Psoas muscle (tissue), 8 donors: Measurements from ENCODE around the gene UBL3. TPM values are rescaled to one million over a fixed set of nuclear protein-coding genes. Genes with fewer than 3 reads are reported as not detected.

Experiments
- ATAC-seq, 4 donors: fragments of 200-7000 bp; cut with Tn5 transposase; one replicate each; pipeline ENCODE4 v1.9.1; 2020; ENCODE audit warnings: moderate library complexity in 3 of 4, mild to moderate bottlenecking in 2 of 4
- DNase-seq, 2 donors: peaks; one replicate each; pipeline ENCODE4 v3.0.0-alpha.2; 2020
- H3K27ac ChIP-seq: fragments of 200-600 bp; one replicate; pipeline ENCODE4 v1.8.0; 2022
- H3K27me3 ChIP-seq, 3 donors: fragments of 200-600 bp in 1 of 3; one replicate each; pipeline versions ENCODE4 v1.6.1 to v1.8.0; 2013 to 2022; ENCODE audit warnings: low read length in 2 of 3, mild to moderate bottlenecking in 2 of 3, moderate library complexity in 1 of 3; ENCODE audit not compliant: insufficient read depth in 3 of 3
- H3K36me3 ChIP-seq, 2 donors: fragments of 200-600 bp in 1 of 2; one replicate each; pipeline versions ENCODE4 v1.6.1 to v1.8.0; 2013 to 2022; ENCODE audit warnings: low read depth in 1 of 2, mild to moderate bottlenecking in 1 of 2, moderate library complexity in 1 of 2; ENCODE audit not compliant: insufficient read depth in 1 of 2
- H3K4me1 ChIP-seq: fragments of 200-600 bp; one replicate; pipeline ENCODE4 v1.8.0; 2022
- H3K4me3 ChIP-seq: fragments of 200-600 bp; one replicate; pipeline ENCODE4 v1.8.0; 2022; ENCODE audit warnings: mild to moderate bottlenecking
- H3K9me3 ChIP-seq: fragments of 200-600 bp; one replicate; pipeline ENCODE4 v1.8.0; 2022
- WGBS, 3 donors: extraction: QIAGEN DNeasy Blood & Tissue Kit; methylation state at CpG; one replicate each; pipeline versions ENCODE4 v1.1.6 to v1.1.7; 2013; 5-methylcytosine and 5-hydroxymethylcytosine counted together
- intact Hi-C, 2 donors: fragments of 100-400 bp; cut with DNase I; formaldehyde crosslinking; loops; one replicate each; pipeline versions ENCODE4 v1.11.0 to v1.14.2; 2022
- polyA plus RNA-seq, 3 donors: library from polyadenylated mRNA; stranded (reverse); fragments of 200-250 nt; gene quantifications; one replicate each; pipeline ENCODE4 v1.2.3, GENCODE V29; 2013
- total RNA-seq, 4 donors: library from RNA; stranded (reverse); fragmentation: NEBNext Ultra II Directional in 2 of 4; extraction: Animal tissue kit (Norgen Biotek cat#: 25700) in 2 of 4; gene quantifications; one replicate each; pipeline versions ENCODE4 v1.2.1 to v1.2.4, GENCODE V29; 2021 to 2023
- TF ChIP-seq, protein P1 (sequence below): fragments of 200-600 bp; IDR thresholded peaks from one replicate; pipeline ENCODE4 v1.8.0; 2022; ENCODE audit warnings: antibody characterized with exemption
- donor health status: healthy with polysubstance abuse.
- donor health status: DM: no; HTN: no; CAD: no; lungs with moderate emphysema.
- donor health status: Bipolar disorder and iron deficiency.
- donor health status: healthy.
- donor health status: DM: yes; HTN: yes; CAD: no.
- donor health status: DM: no; HTN: no; CAD: no.
- donor health status: DM: no; HTN: no; CAD: no.
- donor health status: DM: yes; HTN: yes; CAD: no.

The UBL3 gene
- total and polyA plus RNA-seq, 7 donors = 15.7 to 43.8 (median 22.8) TPM

DNA sequence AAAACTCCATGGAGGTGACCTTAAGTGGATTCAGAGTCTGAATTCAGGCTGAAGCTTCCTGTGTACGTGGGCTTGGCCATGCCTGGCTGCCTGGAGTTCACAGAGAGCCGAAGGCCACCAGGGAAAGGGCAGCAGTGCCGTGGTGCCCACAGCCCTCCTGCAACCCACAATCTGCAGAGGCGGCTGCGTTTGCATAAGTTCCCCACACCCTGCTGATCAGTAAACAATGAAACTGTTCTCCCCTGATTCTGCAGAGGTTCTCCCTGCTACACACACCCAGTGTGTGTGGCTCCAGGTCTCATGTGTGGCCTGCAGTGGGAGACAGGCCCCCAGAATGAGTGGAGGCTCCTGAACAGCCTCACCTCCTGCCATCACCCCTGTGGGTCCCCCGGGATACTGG, 128.0 kb downstream of the UBL3 start:
- H3K27me3 ChIP-seq = peaks cover 0 to 4% (median 2%) of the 10 kb centered on the region in 3 donors
- no peaks in the 10 kb centered on the region for H3K36me3 ChIP-seq
- 77 to 88% (median 81%) methylated on average over 6 of the region's 6 CpGs for WGBS, 3 donors
- H3K9me3 ChIP-seq = no peaks in the 10 kb centered on the region
- no peaks in the 10 kb centered on the region for H3K4me1 ChIP-seq
- intact Hi-C loops = no loop called here
- no peak overlapping the region for H3K4me3 ChIP-seq
- no peak overlapping the region for H3K27ac ChIP-seq
- TF ChIP-seq, protein P1, sequence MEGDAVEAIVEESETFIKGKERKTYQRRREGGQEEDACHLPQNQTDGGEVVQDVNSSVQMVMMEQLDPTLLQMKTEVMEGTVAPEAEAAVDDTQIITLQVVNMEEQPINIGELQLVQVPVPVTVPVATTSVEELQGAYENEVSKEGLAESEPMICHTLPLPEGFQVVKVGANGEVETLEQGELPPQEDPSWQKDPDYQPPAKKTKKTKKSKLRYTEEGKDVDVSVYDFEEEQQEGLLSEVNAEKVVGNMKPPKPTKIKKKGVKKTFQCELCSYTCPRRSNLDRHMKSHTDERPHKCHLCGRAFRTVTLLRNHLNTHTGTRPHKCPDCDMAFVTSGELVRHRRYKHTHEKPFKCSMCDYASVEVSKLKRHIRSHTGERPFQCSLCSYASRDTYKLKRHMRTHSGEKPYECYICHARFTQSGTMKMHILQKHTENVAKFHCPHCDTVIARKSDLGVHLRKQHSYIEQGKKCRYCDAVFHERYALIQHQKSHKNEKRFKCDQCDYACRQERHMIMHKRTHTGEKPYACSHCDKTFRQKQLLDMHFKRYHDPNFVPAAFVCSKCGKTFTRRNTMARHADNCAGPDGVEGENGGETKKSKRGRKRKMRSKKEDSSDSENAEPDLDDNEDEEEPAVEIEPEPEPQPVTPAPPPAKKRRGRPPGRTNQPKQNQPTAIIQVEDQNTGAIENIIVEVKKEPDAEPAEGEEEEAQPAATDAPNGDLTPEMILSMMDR = no peak
- ATAC-seq (no peak), DNase-seq (no peak)

- no peak for ATAC-seq
- Histone ChIP-seq H3K4me3 (no peak overlapping the region), H3K9me3 (no peaks in the 10 kb centered on the region), H3K4me1 (no peaks in the 10 kb centered on the region), H3K36me3 (no peaks in the 10 kb centered on the region), H3K27ac (no peak overlapping the region), H3K27me3 (peaks cover 0 to 4% (median 2%) of the 10 kb centered on the region in 3 donors)
- intact Hi-C loops = no loop called here
- WGBS, 3 donors = 84 to 86% (median 86%) methylated on average over 13 of the region's 13 CpGs
- no peak for DNase-seq
- TF ChIP-seq, protein P1 = no peak
These were observed 128.7 kb downstream of the UBL3 start for GRCh38 chr13:29721766-29722165.

GRCh38 chr13:29718694-29719093, 131.7 kb downstream of the UBL3 start:
- H3K27me3 ChIP-seq = peaks cover 0 to 2% (median 0%) of the 10 kb centered on the region in 3 donors
- no peak for DNase-seq
- no peaks in the 10 kb centered on the region for H3K4me1 ChIP-seq
- intact Hi-C loops = no loop called here
- TF ChIP-seq, protein P1 = no peak
- no peaks in the 10 kb centered on the region for H3K36me3 ChIP-seq
- no peak overlapping the region for H3K4me3 ChIP-seq
- no peak overlapping the region for H3K27ac ChIP-seq
- 90% methylated on average over 1 of the region's 1 CpG for WGBS, 3 donors
- H3K9me3 ChIP-seq = peaks cover 5% of the 10 kb centered on the region
- no peak for ATAC-seq

DNA sequence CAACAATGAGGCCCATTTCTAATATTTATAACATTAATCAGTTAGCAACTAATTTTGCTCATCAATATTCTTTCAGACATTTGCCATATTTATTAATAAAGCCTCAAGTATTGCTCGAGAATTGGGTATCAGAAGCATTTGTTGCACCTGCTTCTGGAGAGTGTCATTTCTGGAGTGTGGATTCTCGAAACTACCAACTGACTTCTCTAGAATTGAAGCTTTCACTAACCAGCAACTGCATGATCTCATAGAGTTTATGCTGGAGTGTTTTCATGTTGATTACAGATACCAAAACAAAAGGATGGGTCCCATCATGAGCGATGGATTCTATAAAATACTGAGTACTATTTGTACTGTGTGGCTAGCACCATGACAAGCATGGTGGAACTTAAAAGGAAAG, 133.9 kb downstream of the UBL3 start:
- H3K27ac ChIP-seq = no peak overlapping the region
- intact Hi-C loops = no loop called here
- TF ChIP-seq, protein P1 = no peak
- ATAC-seq (no peak), DNase-seq (no peak)
- no peaks in the 10 kb centered on the region for H3K27me3 ChIP-seq
- H3K36me3 ChIP-seq = no peaks in the 10 kb centered on the region
- H3K4me1 ChIP-seq = no peaks in the 10 kb centered on the region
- peaks cover 6% of the 10 kb centered on the region for H3K9me3 ChIP-seq
- 88 to 90% (median 90%) methylated on average over 3 of the region's 3 CpGs for WGBS, 3 donors
- no peak overlapping the region for H3K4me3 ChIP-seq
